Fibroblast of lung (primary cell): ENCODE measurements around the gene PPP1R10. TPM values are rescaled to one million over a fixed set of nuclear protein-coding genes. Genes with fewer than 3 reads are reported as not detected.

Source experiments
- DNase-seq, 2 donors: peaks; one replicate each; pipeline versions ENCODE4 v3.0.0 to v3.0.0-alpha.2; 2010; ENCODE audit warnings: low read depth in 2 of 2
- H2AFZ ChIP-seq: 2 replicates; pipeline ENCODE4 v1.5.1; 2012; ENCODE audit warnings: low read length, control low read depth, inconsistent platforms
- H3K27ac ChIP-seq: 2 replicates; pipeline ENCODE4 v1.5.1; 2011; ENCODE audit warnings: low read length, control low read depth; ENCODE audit not compliant: insufficient read depth
- H3K27me3 ChIP-seq: 2 replicates; pipeline ENCODE4 v1.5.1; 2011; ENCODE audit warnings: mild to moderate bottlenecking, low read length; ENCODE audit not compliant: control insufficient read depth, insufficient read depth
- H3K36me3 ChIP-seq: 2 replicates; pipeline ENCODE4 v1.5.1; 2011; ENCODE audit warnings: low read length; ENCODE audit not compliant: control insufficient read depth, insufficient read depth
- H3K4me1 ChIP-seq: 2 replicates; pipeline ENCODE4 v1.5.1; 2011; ENCODE audit warnings: low read length; ENCODE audit not compliant: control insufficient read depth, insufficient read depth; ENCODE audit errors: extremely low read depth
- H3K4me2 ChIP-seq: 2 replicates; pipeline ENCODE4 v1.5.1; 2011; ENCODE audit warnings: low read length, control low read depth; ENCODE audit not compliant: insufficient read depth; ENCODE audit errors: extremely low read depth
- H3K4me3 ChIP-seq, 4 experiments: fragments of 200-600 bp in 1 of 4; sonication (generic) in 1 of 4; replicated peaks in 1 of 4; 2 replicates each; pipeline ENCODE4 v1.5.1; 2011 to 2016; ENCODE audit warnings: low read length in 4 of 4, low read depth in 3 of 4, mild to moderate bottlenecking in 3 of 4, control low read depth in 2 of 4, inconsistent platforms in 1 of 4, mixed read lengths in 1 of 4; ENCODE audit not compliant: insufficient read depth in 1 of 4; ENCODE audit errors: control extremely low read depth in 1 of 4
- H3K79me2 ChIP-seq: 2 replicates; pipeline ENCODE4 v1.5.1; 2012; ENCODE audit warnings: mild to moderate bottlenecking, low read length, inconsistent platforms; ENCODE audit not compliant: control insufficient read depth, insufficient read depth
- H3K9ac ChIP-seq: 2 replicates; pipeline ENCODE4 v1.5.1; 2011; ENCODE audit warnings: mild to moderate bottlenecking, low read length, control low read depth; ENCODE audit not compliant: insufficient read depth
- H3K9me3 ChIP-seq: 2 replicates; pipeline ENCODE4 v1.5.1; 2012; ENCODE audit warnings: low read depth, low read length; ENCODE audit not compliant: control insufficient read depth, insufficient read depth
- H4K20me1 ChIP-seq: 2 replicates; pipeline ENCODE4 v1.5.1; 2011; ENCODE audit warnings: low read length; ENCODE audit not compliant: control insufficient read depth, insufficient read depth; ENCODE audit errors: extremely low read depth
- EZH2 ChIP-seq: IDR thresholded peaks from 2 replicates; pipeline ENCODE4 v1.5.1; 2012; ENCODE audit warnings: low read length, control low read depth, mild to moderate bottlenecking; ENCODE audit errors: missing control alignments
- polyA plus RNA-seq, 2 donors: library from polyadenylated mRNA; depleted of rRNA in 1 of 2; stranded (reverse) in 1 of 2; unstranded in 1 of 2; fragments of >200 nt; gene quantifications; 2 replicates each; pipeline ENCODE4 v1.2.1, GENCODE V29; 2011 to 2012; ENCODE audit warnings: missing spikeins in 1 of 2
- total RNA-seq: library from RNA; depleted of rRNA; stranded (reverse); fragments of >200 nt; gene quantifications from 2 replicates; pipeline ENCODE4 v1.2.1, GENCODE V29; 2014
- TF ChIP-seq, protein P1 (sequence below), 2 donors: IDR thresholded peaks in 1 of 2; conservative IDR thresholded peaks in 1 of 2; 1 replicate in 1 of 2; 2 replicates in 1 of 2; pipeline ENCODE4 v1.5.1; 2011 to 2012; ENCODE audit warnings: low read length in 2 of 2, control low read depth in 1 of 2, inconsistent platforms in 1 of 2, low read depth in 1 of 2, mild to moderate bottlenecking in 1 of 2

Gene PPP1R10
- total and polyA plus RNA-seq, 2 donors (not counting 1 experiment from before 2014, with no cell fraction given): 25.2 to 28.2 TPM

DNA sequence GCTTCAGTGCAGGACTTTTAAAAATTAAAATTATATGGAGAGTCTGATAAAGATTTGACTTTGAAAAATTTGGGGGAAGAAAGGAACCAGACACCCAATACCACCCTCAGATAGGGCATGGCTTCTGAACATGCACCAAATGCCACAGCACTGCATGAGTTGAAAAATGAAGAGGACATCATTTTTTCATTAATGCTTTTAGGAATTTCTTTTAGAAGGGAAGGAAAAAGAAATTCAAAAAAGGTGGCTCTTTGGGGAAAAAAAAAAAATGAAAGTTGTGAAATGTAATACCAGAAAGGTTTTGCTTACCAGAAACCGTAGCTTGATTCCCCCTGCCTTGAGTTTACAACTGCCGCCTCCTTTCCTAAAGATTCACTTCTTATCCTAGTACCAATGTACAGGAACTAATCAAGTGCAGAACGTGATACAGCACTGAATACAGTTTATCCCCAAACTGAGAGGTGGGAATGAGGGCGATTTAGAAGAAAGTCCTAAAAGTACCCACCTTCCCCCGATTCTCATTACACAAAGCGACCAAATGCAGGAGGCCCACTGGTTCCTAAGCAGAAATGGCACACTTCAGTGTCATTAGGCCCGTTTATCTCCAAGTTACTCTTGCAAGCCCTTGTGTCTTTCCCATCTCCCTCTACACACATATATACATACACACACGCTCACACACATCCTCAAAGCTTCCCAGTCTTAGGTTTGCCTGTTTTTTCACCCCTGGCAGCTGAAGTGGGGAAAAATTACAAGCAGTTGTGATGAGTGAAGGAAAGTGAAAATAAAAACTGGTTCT lies 2.8 kb downstream of the PPP1R10 start:
- no peaks in the 10 kb centered on the region for H3K27me3 ChIP-seq
- H3K4me1 ChIP-seq: peaks cover 16% of the 10 kb centered on the region
- DNase-seq: no peak
- no peaks in the 10 kb centered on the region for H3K9me3 ChIP-seq
- TF ChIP-seq, protein P1, sequence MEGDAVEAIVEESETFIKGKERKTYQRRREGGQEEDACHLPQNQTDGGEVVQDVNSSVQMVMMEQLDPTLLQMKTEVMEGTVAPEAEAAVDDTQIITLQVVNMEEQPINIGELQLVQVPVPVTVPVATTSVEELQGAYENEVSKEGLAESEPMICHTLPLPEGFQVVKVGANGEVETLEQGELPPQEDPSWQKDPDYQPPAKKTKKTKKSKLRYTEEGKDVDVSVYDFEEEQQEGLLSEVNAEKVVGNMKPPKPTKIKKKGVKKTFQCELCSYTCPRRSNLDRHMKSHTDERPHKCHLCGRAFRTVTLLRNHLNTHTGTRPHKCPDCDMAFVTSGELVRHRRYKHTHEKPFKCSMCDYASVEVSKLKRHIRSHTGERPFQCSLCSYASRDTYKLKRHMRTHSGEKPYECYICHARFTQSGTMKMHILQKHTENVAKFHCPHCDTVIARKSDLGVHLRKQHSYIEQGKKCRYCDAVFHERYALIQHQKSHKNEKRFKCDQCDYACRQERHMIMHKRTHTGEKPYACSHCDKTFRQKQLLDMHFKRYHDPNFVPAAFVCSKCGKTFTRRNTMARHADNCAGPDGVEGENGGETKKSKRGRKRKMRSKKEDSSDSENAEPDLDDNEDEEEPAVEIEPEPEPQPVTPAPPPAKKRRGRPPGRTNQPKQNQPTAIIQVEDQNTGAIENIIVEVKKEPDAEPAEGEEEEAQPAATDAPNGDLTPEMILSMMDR (conservative IDR thresholded peaks at IDR 0.05 in 1 of 2, IDR thresholded peaks at IDR 0.05 in 1 of 2; ENCODE audit: low read depth in 1 of 2, low read length in 2 of 2): no peak
- TF ChIP-seq EZH2: no peak
- peak overlapping the region; percentile 14 for H3K9ac ChIP-seq
- peak overlapping the region; percentile 41 to 98 (median 86) for H3K4me3 ChIP-seq
- H3K27ac ChIP-seq: peak overlapping the region; percentile 47
- H4K20me1 ChIP-seq: no peaks in the 10 kb centered on the region
- H3K4me2 ChIP-seq: peak overlapping the region; percentile 100
- H3K79me2 ChIP-seq: peaks cover 36% of the 10 kb centered on the region
- H3K36me3 ChIP-seq: no peaks in the 10 kb centered on the region
- H2AFZ ChIP-seq: no peak overlapping the region

DNA sequence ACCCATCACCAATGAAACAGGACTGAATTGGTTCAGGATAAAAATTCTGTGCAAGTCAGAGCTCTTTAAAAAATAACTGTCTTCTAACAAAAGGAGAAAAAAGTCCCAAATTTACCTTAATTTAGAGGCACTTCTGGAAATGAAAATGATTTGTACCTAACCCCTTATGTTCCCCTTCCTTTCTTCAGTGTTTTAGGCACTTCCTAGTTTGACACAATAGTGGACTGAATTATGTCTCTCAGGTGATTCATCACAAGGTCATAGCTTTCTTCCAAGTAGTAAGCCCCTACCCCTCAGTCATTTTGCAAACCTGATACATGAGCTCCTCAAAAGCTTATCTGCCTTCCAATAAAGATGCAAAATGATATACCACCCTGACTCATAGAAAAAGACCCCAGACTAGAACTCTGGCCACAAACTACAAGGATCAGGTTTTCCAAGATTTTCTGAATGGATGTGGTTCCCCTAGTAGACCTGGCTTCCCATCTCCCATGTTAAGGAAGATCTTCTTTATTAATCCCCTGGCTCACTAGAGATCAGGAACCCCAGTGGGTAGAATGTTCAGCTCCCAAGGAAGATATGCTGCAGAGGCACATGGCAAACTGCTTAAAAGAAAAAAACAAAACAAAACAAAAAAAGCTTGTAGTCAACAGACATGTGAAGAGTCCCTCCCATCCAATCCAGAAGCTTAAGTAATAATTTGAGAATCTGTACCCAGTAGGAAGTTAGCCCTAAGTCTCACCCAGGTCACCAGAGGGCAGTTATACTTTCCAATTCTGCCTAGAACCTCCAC lies 3.6 kb downstream of the PPP1R10 start:
- peaks cover 14% of the 10 kb centered on the region for H3K4me1 ChIP-seq
- TF ChIP-seq EZH2: no peak
- no peaks in the 10 kb centered on the region for H4K20me1 ChIP-seq
- no peaks in the 10 kb centered on the region for H3K9me3 ChIP-seq
- peak overlapping the region in 2 of 4 experiments; percentile 5 to 98 for H3K4me3 ChIP-seq
- peaks cover 5% of the 10 kb centered on the region for H3K36me3 ChIP-seq
- H3K79me2 ChIP-seq: peaks cover 29% of the 10 kb centered on the region
- peak; percentile 27 to 51 for DNase-seq
- no peaks in the 10 kb centered on the region for H3K27me3 ChIP-seq
- H3K9ac ChIP-seq: no peak overlapping the region
- H3K27ac ChIP-seq: peak overlapping the region; percentile 11
- H3K4me2 ChIP-seq: peak overlapping the region; percentile 100
- H2AFZ ChIP-seq: no peak overlapping the region

DNA sequence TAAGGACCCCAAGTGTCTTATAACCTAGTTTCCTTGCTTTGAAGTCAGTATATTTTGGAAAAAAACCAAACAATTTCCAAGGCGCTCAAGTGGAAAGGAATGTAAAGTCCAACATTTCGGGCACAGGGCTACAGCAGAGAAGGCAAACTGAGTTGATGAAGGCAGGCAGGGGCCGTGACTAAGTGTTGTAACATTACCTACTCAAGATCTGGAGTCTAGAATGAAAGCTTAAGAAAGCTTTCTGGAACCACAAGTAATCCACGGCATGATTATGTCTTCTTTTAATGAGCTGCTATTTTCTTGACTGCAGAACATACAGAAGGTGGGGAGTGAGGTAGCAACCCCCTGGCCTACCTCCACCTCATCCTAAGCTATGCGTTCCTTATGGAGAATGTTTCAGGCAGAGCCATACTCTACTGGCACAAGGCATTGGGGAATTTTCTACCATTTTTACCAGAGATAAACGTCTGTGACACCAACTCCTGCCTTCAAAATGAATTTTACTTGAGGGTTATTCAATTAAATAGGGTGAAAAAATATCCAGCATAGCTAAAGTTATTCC lies 4.3 kb downstream of the PPP1R10 start:
- Histone ChIP-seq H3K9me3 (no peaks in the 10 kb centered on the region), H2AFZ (no peak overlapping the region), H3K4me2 (peak overlapping the region; percentile 25), H3K9ac (no peak overlapping the region), H3K27me3 (no peaks in the 10 kb centered on the region), H3K4me1 (peaks cover 13% of the 10 kb centered on the region), H3K27ac (peak overlapping the region; percentile 11), H4K20me1 (no peaks in the 10 kb centered on the region), H3K36me3 (peaks cover 5% of the 10 kb centered on the region), H3K4me3 (no peak overlapping the region), H3K79me2 (peaks cover 25% of the 10 kb centered on the region)
- TF ChIP-seq EZH2: no peak
- TF ChIP-seq, protein P1 (conservative IDR thresholded peaks at IDR 0.05 in 1 of 2, IDR thresholded peaks at IDR 0.05 in 1 of 2; ENCODE audit: low read depth in 1 of 2, low read length in 2 of 2): no peak
- peak; percentile 56 to 89 for DNase-seq
